Astrocyte (in vitro differentiated cells and primary cell): ENCODE results near the gene BPHL.

Experiments
- EZH2 ChIP-seq: IDR thresholded peaks from 2 replicates; pipeline ENCODE4 v1.6.1; 2012; ENCODE audit warnings: mild to moderate bottlenecking, low read length, inconsistent platforms; ENCODE audit not compliant: insufficient read depth
- TF ChIP-seq, protein P1 (sequence below): IDR thresholded peaks from 2 replicates; pipeline ENCODE4 v1.5.1; 2011; ENCODE audit warnings: low read depth, mild to moderate bottlenecking, inconsistent platforms, low read length, moderate library complexity; ENCODE audit not compliant: insufficient read depth

DNA sequence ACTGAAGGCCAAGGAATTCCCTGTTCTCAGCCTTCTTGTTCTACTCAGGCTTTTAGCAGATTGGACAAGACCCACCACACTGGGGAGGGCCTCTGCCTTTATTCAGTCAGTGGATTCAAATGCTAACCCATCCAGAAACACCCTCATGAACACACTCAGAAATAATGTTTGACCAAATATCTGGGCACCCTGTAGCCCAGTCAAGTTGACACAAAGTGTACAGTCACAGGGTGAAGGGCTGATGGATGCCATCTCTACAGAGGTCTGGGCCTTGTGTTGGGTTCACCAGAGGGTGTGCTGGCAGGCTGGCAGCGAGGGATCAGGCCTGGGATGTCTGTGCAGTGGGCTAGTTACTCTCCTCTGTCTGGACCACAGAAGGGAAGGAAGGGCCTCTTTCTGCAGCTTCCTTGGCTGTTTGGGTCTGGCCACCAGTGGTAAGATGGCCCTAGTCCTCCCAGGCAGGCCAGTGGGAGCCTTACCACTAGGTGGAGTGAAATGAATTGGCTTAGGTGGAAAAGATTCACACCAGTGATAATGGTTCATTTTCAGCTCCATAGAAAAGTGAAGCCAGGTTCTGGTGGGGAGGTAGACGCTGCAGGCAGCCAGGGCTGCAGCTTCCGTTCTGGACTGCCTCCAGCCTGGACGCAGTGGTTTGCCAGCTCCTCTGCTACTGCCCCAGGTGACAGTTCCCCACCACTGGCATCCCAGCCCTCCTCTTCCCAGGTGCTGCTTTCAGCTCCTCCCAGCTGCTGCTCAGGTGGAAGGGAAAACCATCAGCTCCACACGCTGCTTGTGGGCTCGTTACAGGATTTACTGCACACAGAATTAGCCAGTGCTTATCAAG, 29.6 kb downstream of the BPHL start:
- TF ChIP-seq, protein P1, sequence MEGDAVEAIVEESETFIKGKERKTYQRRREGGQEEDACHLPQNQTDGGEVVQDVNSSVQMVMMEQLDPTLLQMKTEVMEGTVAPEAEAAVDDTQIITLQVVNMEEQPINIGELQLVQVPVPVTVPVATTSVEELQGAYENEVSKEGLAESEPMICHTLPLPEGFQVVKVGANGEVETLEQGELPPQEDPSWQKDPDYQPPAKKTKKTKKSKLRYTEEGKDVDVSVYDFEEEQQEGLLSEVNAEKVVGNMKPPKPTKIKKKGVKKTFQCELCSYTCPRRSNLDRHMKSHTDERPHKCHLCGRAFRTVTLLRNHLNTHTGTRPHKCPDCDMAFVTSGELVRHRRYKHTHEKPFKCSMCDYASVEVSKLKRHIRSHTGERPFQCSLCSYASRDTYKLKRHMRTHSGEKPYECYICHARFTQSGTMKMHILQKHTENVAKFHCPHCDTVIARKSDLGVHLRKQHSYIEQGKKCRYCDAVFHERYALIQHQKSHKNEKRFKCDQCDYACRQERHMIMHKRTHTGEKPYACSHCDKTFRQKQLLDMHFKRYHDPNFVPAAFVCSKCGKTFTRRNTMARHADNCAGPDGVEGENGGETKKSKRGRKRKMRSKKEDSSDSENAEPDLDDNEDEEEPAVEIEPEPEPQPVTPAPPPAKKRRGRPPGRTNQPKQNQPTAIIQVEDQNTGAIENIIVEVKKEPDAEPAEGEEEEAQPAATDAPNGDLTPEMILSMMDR = no peak
- no peak for TF ChIP-seq EZH2
